ENCODE data around the gene DLGAP3.

DNA sequence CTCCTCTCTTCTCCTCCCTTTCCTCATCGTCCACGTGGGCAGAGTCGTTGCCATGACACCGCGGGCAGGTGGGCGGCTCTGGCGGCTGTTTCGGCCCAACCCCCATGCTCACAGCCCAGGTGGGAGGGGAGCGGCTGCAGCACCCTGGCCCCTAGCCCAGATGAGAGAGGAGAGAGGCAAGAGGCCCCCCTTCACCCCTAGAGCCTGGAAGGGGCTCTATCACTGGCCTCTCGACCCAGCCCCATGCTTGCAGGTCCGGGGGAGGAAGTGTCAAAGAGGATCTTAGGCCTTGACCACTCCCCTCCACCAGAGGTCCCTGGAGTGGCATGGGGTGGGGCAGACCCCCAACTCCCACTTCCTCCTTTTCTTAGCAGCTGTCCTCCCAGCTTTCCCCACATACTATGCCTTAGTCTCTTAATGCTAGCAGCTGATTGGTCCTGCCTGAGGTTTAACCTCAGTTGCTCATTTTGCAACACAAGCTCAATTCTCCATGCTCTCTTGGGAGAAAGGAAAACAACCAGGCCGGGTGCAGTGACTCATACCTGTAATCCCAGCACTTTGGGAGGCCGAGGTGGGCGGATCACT is 10.4 kb downstream of the DLGAP3 start:
- TF ChIP-seq CTCF (IDR thresholded peaks at IDR 0.05) (no peak), POLR2A (IDR thresholded peaks at IDR 0.05) (no peak)

Measured in heart left ventricle (tissue), 13 donors.